Suprapubic skin (tissue), 4 donors: Measurements from ENCODE around the gene FOXN3. TPM values are rescaled to one million over a fixed set of nuclear protein-coding genes. Genes with fewer than 3 reads are reported as not detected.
A peak's percentile ranks its signal among the peaks of the same experiment; 100 is the strongest.

Source experiments
- DNase-seq, 2 donors: peaks; one replicate each; pipeline ENCODE4 v3.0.0-alpha.2; 2019; ENCODE audit warnings: low spot score in 2 of 2
- H3K27ac ChIP-seq: fragments of 200-600 bp; sonication (generic); one replicate; pipeline ENCODE4 v1.5.1; 2019
- H3K27me3 ChIP-seq: fragments of 200-600 bp; sonication (generic); one replicate; pipeline ENCODE4 v1.5.1; 2019
- H3K36me3 ChIP-seq: fragments of 200-600 bp; sonication (generic); one replicate; pipeline ENCODE4 v1.5.1; 2019
- H3K4me1 ChIP-seq: fragments of 200-600 bp; sonication (generic); one replicate; pipeline ENCODE4 v1.5.1; 2019
- H3K4me3 ChIP-seq: fragments of 200-600 bp; sonication (generic); one replicate; pipeline ENCODE4 v1.5.1; 2019; ENCODE audit warnings: mild to moderate bottlenecking
- H3K9me3 ChIP-seq: fragments of 200-600 bp; sonication (generic); one replicate; pipeline ENCODE4 v1.5.1; 2019
- EP300 ChIP-seq: sonication (generic); formaldehyde crosslinking; IDR thresholded peaks from one replicate; pipeline ENCODE4 v1.6.1; 2017; ENCODE audit warnings: antibody characterized with exemption
- POLR2A ChIP-seq, 2 donors: fragments of 450-650 bp; IDR thresholded peaks; one replicate each; pipeline ENCODE4 v1.6.1; 2017; ENCODE audit warnings: antibody characterized with exemption in 2 of 2, mild to moderate bottlenecking in 2 of 2, moderate library complexity in 2 of 2
- POLR2AphosphoS5 ChIP-seq, 3 donors: sonication (generic); formaldehyde crosslinking; IDR thresholded peaks; one replicate each; pipeline ENCODE4 v1.6.1; 2017; ENCODE audit warnings: antibody characterized with exemption in 3 of 3
- WGBS: methylation state at CpG from one replicate; pipeline ENCODE4 v1.1.5; 2018; 5-methylcytosine and 5-hydroxymethylcytosine counted together
- total RNA-seq, 4 donors: library from RNA; depleted of rRNA; stranded (reverse); fragments of >200 nt; gene quantifications; one replicate each; pipeline ENCODE4 v1.1.0, GENCODE V29; 2016
- TF ChIP-seq, protein P1 (sequence below), 2 donors: fragments of 200-600 bp in 1 of 2; fragments of 450-650 bp in 1 of 2; sonication (generic) in 1 of 2; IDR thresholded peaks; one replicate each; pipeline ENCODE4 v1.5.1; 2016 to 2019; ENCODE audit warnings: antibody characterized with exemption in 2 of 2, mild to moderate bottlenecking in 1 of 2, moderate library complexity in 1 of 2

The FOXN3 gene
- total RNA-seq, 4 donors from 2014 or later: 117 to 272 (median 172) TPM

DNA sequence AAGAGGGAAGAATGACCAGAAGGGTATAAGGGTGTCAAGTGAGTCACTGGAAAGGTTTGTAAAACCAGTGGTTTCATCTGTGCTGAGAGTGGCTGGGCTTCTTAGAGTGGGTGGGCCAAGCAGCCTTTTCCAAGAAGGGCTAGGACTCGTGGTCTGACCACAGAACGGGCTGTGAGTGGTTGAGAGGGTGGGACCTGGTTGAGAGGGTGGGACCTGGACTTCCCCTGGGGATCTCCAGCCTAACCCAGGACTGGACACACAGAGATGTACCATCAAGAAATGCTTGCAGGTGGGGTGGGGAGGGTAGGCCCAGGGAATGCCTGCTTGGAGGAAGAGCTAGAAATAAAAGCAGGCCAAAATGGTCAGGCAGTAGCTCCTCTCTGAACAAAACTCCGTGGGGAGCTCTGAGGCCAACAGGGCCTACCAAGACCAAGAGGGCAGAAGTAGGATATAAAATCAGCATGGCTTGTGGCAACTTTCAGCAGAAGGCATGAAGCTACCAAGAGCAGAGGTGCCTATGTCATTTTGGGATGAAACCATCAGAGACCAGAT lies 140.5 kb downstream of the FOXN3 start:
- Histone ChIP-seq H3K27me3 (no peaks in the 10 kb centered on the region), H3K4me1 (no peaks in the 10 kb centered on the region), H3K36me3 (no peaks in the 10 kb centered on the region), H3K9me3 (no peaks in the 10 kb centered on the region), H3K4me3 (no peak overlapping the region), H3K27ac (no peak overlapping the region)
- WGBS: 73% methylated on average over 3 of the region's 3 CpGs
- no peak for TF ChIP-seq POLR2A (IDR thresholded peaks at IDR 0.05)
- TF ChIP-seq, protein P1, sequence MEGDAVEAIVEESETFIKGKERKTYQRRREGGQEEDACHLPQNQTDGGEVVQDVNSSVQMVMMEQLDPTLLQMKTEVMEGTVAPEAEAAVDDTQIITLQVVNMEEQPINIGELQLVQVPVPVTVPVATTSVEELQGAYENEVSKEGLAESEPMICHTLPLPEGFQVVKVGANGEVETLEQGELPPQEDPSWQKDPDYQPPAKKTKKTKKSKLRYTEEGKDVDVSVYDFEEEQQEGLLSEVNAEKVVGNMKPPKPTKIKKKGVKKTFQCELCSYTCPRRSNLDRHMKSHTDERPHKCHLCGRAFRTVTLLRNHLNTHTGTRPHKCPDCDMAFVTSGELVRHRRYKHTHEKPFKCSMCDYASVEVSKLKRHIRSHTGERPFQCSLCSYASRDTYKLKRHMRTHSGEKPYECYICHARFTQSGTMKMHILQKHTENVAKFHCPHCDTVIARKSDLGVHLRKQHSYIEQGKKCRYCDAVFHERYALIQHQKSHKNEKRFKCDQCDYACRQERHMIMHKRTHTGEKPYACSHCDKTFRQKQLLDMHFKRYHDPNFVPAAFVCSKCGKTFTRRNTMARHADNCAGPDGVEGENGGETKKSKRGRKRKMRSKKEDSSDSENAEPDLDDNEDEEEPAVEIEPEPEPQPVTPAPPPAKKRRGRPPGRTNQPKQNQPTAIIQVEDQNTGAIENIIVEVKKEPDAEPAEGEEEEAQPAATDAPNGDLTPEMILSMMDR (IDR thresholded peaks at IDR 0.05): no peak
- TF ChIP-seq POLR2AphosphoS5 (IDR thresholded peaks at IDR 0.05): no peak
- no peak for TF ChIP-seq EP300
- DNase-seq: peak in 1 of 2 donors; percentile 49

DNA sequence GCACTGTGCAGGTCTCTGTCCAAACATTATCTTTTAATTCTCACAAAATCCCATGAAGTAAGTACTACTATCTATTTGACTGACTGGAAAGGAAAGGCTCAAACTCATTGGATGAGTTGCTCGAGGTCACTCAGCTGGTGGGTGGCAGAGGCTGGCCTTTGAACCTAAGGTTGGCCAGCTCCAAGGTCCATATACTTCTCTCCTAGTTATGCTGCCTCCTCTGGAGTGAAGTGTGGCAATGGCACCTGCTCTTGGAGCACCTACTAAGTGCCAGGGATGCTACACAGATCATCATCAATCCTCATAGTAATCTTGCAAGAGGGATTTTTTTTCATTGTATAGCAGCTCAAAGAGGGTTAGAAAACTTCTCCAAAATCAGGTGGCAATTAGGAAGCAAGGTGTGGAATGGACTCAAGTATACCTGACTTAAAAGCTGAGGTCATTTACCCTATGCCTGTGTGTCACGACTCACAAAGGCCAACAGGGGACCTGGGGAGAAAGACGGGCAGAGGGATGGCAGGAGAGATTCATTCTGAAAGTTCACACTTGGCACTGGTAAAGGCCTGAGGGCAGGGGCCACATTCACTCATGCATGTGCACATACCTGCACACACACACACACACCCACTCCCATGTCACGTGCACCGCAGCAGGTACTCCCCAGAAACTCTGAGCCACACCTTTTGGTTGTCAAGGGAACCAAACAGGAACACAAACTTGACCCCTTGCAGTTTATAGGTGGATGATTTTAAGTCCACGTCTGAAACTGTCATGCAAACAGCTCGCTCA lies 146.4 kb downstream of the FOXN3 start:
- Histone ChIP-seq H3K36me3 (no peaks in the 10 kb centered on the region), H3K4me1 (peaks cover 22% of the 10 kb centered on the region), H3K4me3 (no peak overlapping the region), H3K27ac (no peak overlapping the region), H3K27me3 (no peaks in the 10 kb centered on the region), H3K9me3 (no peaks in the 10 kb centered on the region)
- no peak for TF ChIP-seq EP300
- TF ChIP-seq POLR2AphosphoS5 (IDR thresholded peaks at IDR 0.05): no peak
- TF ChIP-seq, protein P1 (IDR thresholded peaks at IDR 0.05): no peak
- TF ChIP-seq POLR2A (IDR thresholded peaks at IDR 0.05): no peak
- WGBS: 57% methylated on average over 7 of the region's 7 CpGs
- DNase-seq: no peak

DNA sequence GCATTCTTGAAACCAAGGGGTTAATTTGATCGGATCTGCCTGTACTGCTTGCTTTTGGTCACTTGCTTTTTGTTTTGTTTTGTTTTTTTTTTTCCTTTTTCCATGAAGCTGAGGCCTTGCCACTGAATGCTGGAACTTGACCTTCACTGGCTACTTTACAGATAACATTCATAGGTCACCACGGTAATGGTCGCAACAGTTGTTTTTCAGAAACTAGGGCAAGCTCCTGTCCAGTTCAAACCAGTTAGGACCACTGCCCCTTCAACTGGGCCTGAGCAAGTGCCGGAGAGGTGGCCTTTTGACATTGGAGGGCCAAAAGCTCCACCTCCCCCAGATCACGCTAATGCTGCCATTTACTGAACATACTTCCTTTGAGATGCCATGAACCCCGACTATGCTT lies 147.6 kb downstream of the FOXN3 start:
- Histone ChIP-seq H3K9me3 (no peaks in the 10 kb centered on the region), H3K27me3 (no peaks in the 10 kb centered on the region), H3K4me1 (peaks cover 22% of the 10 kb centered on the region), H3K4me3 (no peak overlapping the region), H3K36me3 (no peaks in the 10 kb centered on the region), H3K27ac (no peak overlapping the region)
- DNase-seq: no peak
- TF ChIP-seq, protein P1 (IDR thresholded peaks at IDR 0.05): no peak
- TF ChIP-seq POLR2AphosphoS5 (IDR thresholded peaks at IDR 0.05) (no peak), POLR2A (IDR thresholded peaks at IDR 0.05) (no peak), EP300 (no peak)
- WGBS: 87% methylated on average over 6 of the region's 6 CpGs

DNA sequence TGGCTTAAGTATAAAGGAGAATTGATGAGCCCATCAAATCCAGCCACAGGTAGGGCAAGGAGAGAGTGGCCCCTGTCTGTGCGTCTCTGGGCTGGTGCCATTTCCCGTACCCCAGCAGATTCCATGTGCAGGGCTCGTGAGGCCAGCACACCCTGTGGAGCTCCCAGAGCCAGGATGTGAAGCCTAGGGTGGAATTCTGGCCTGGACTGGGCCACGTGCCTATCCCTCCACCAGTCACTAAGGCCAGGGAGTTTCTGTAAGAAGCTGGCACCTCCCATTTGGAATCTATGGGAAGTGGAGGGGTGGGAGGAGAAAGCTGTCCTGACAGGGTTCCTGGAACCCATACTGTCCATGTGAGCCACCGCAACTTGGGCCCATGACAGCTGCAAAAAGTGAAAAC lies 148.5 kb downstream of the FOXN3 start:
- peaks cover 22% of the 10 kb centered on the region for H3K4me1 ChIP-seq
- WGBS: 72% methylated on average over 5 of the region's 5 CpGs

DNA sequence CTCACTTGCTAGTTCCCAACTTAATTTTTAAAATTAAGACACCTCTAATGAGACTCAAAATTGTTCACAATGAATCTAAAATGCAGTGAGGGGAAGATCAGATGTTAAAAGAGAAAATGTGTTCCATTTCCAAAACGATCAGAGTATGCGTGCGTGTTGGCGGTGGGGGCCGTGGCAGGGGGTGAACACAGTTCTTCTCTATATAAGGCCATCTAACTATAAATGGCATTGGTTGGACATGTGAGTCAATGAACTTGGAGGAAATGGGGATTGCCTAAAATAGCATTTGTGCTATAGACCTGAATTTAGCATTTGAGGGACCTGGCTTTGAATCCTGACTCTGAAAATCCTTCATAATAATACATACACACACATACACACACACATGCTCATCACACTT lies 149.4 kb downstream of the FOXN3 start:
- 89% methylated on average over 5 of the region's 5 CpGs for WGBS
- Histone ChIP-seq H3K4me3 (no peak overlapping the region), H3K27ac (no peak overlapping the region), H3K27me3 (no peaks in the 10 kb centered on the region), H3K4me1 (peaks cover 22% of the 10 kb centered on the region), H3K9me3 (no peaks in the 10 kb centered on the region), H3K36me3 (no peaks in the 10 kb centered on the region)
- no peak for DNase-seq
- TF ChIP-seq EP300 (no peak), POLR2A (IDR thresholded peaks at IDR 0.05) (no peak)

More for the DNA sequence above, 148.5 kb downstream of the FOXN3 start:
- H3K4me3 ChIP-seq: no peak overlapping the region
- H3K9me3 ChIP-seq: no peaks in the 10 kb centered on the region
- TF ChIP-seq EP300: no peak
- TF ChIP-seq, protein P1 (IDR thresholded peaks at IDR 0.05): no peak
- TF ChIP-seq POLR2A (IDR thresholded peaks at IDR 0.05): no peak
- no peak for TF ChIP-seq POLR2AphosphoS5 (IDR thresholded peaks at IDR 0.05)
- no peak overlapping the region for H3K27ac ChIP-seq
- no peaks in the 10 kb centered on the region for H3K27me3 ChIP-seq
- no peaks in the 10 kb centered on the region for H3K36me3 ChIP-seq
- no peak for DNase-seq
